CD14-positive monocyte (primary cell): ENCODE data around the gene KMT2D. TPM values are rescaled to one million over a fixed set of nuclear protein-coding genes. Genes with fewer than 3 reads are reported as not detected.

Experiments
- DNase-seq, 3 donors: peaks; one replicate each; pipeline ENCODE4 v3.0.0-alpha.2; 2011 to 2022
- H2AFZ ChIP-seq: 2 replicates; pipeline ENCODE4 v1.6.0; 2012; ENCODE audit warnings: mild to moderate bottlenecking, low read depth, low read length, inconsistent platforms; ENCODE audit not compliant: insufficient read depth, poor library complexity, severe bottlenecking
- H3K27ac ChIP-seq, 2 donors: 1 replicate in 1 of 2; 2 replicates in 1 of 2; pipeline ENCODE4 v1.5.1; 2012 to 2013; ENCODE audit warnings: low read length in 2 of 2, control low read depth in 1 of 2, inconsistent platforms in 1 of 2, low read depth in 1 of 2, mild to moderate bottlenecking in 1 of 2
- H3K27me3 ChIP-seq, 2 donors: one replicate each; pipeline versions ENCODE4 v1.6.0 to v1.6.1; 2011 to 2013; ENCODE audit warnings: low read length in 2 of 2; ENCODE audit not compliant: control insufficient read depth in 2 of 2, insufficient read depth in 2 of 2
- H3K36me3 ChIP-seq, 2 donors: replicated peaks in 1 of 2; 1 replicate in 1 of 2; 2 replicates in 1 of 2; pipeline versions ENCODE4 v1.5.1 to v1.6.1; 2012 to 2013; ENCODE audit warnings: low read length in 2 of 2, control low read depth in 1 of 2, inconsistent platforms in 1 of 2, mild to moderate bottlenecking in 1 of 2; ENCODE audit not compliant: insufficient read depth in 2 of 2, control insufficient read depth in 1 of 2
- H3K4me1 ChIP-seq, 2 donors: 1 replicate in 1 of 2; 2 replicates in 1 of 2; pipeline versions ENCODE4 v1.5.1 to v1.6.1; 2012 to 2013; ENCODE audit warnings: low read length in 2 of 2, control low read depth in 1 of 2, inconsistent platforms in 1 of 2, mild to moderate bottlenecking in 1 of 2, moderate library complexity in 1 of 2; ENCODE audit not compliant: insufficient read depth in 2 of 2, control insufficient read depth in 1 of 2
- H3K4me2 ChIP-seq: replicated peaks from 2 replicates; pipeline ENCODE3; 2012; ENCODE audit warnings: low read length, moderate library complexity, mild to moderate bottlenecking; ENCODE audit not compliant: poor library complexity, severe bottlenecking; ENCODE audit errors: extremely low read depth
- H3K4me3 ChIP-seq, 3 experiments: fragments of 200-600 bp in 1 of 3; sonication (generic) in 1 of 3; replicated peaks in 1 of 3; 1 replicate in 2 of 3; 2 replicates in 1 of 3; pipeline ENCODE4 v1.5.1; 2011 to 2013; ENCODE audit warnings: low read length in 3 of 3, mild to moderate bottlenecking in 3 of 3, control low read depth in 2 of 3, low read depth in 2 of 3, inconsistent platforms in 1 of 3, moderate library complexity in 1 of 3
- H3K79me2 ChIP-seq: 2 replicates; pipeline ENCODE4 v1.6.0; 2012; ENCODE audit warnings: mild to moderate bottlenecking, control low read depth, inconsistent platforms, low read length, moderate library complexity; ENCODE audit not compliant: insufficient read depth
- H3K9ac ChIP-seq: 2 replicates; pipeline ENCODE4 v1.6.0; 2017; ENCODE audit warnings: low read length, mild to moderate bottlenecking; ENCODE audit not compliant: insufficient read depth, poor library complexity, severe bottlenecking
- H3K9me3 ChIP-seq, 2 donors: replicated peaks in 1 of 2; 1 replicate in 1 of 2; 2 replicates in 1 of 2; pipeline versions ENCODE4 v1.5.1 to v1.6.1; 2012 to 2013; ENCODE audit warnings: low read length in 2 of 2, control low read depth in 1 of 2; ENCODE audit not compliant: control insufficient read depth in 1 of 2, insufficient read depth in 1 of 2
- H4K20me1 ChIP-seq: 2 replicates; pipeline ENCODE4 v1.6.0; 2012; ENCODE audit warnings: mild to moderate bottlenecking, low read length, control low read depth, moderate library complexity; ENCODE audit not compliant: insufficient read depth
- H3K27ac Mint-ChIP-seq, 7 donors: one replicate each; pipeline ENCODE4 v1.8.0; 2020; ENCODE audit warnings: mild to moderate bottlenecking in 7 of 7, mixed read lengths in 7 of 7, moderate library complexity in 6 of 7, inconsistent platforms in 2 of 7
- H3K27me3 Mint-ChIP-seq, 3 donors: one replicate each; pipeline ENCODE4 v1.8.0; 2021 to 2022; ENCODE audit warnings: low read depth in 3 of 3, mild to moderate bottlenecking in 3 of 3, mixed read lengths in 3 of 3, moderate library complexity in 3 of 3, inconsistent platforms in 1 of 3
- H3K36me3 Mint-ChIP-seq, 2 donors: one replicate each; pipeline ENCODE4 v1.8.0; 2020; ENCODE audit warnings: mixed read lengths in 2 of 2, inconsistent platforms in 1 of 2, mild to moderate bottlenecking in 1 of 2
- H3K4me1 Mint-ChIP-seq: one replicate; pipeline ENCODE4 v1.8.0; 2020; ENCODE audit warnings: mild to moderate bottlenecking, mixed read lengths
- H3K4me3 Mint-ChIP-seq, 2 donors: one replicate each; pipeline ENCODE4 v1.8.0; 2020; ENCODE audit warnings: mild to moderate bottlenecking in 2 of 2, mixed read lengths in 2 of 2, moderate library complexity in 1 of 2
- H3K9me3 Mint-ChIP-seq, 7 donors: one replicate each; pipeline ENCODE4 v1.8.0; 2020 to 2022; ENCODE audit warnings: mixed read lengths in 7 of 7, mild to moderate bottlenecking in 6 of 7, moderate library complexity in 6 of 7, inconsistent platforms in 2 of 7
- WGBS: methylation state at CpG from one replicate; pipeline ENCODE4 v1.1.5; 2013; ENCODE audit warnings: missing lambda C conversion rate; ENCODE audit not compliant: insufficient coverage; 5-methylcytosine and 5-hydroxymethylcytosine counted together
- intact Hi-C, 2 donors: fragments of 100-400 bp; cut with micrococcal nuclease; formaldehyde crosslinking; loops; one replicate each; pipeline versions ENCODE4 v1.15.0 to v1.15.1; 2023
- polyA plus RNA-seq, 3 donors: library from polyadenylated mRNA; depleted of rRNA in 1 of 3; unstranded in 2 of 3; stranded (reverse) in 1 of 3; fragments of 300-500 nt in 2 of 3; fragments of >200 nt in 1 of 3; fragmentation: Illumina TruSeq in 2 of 3; gene quantifications; 1 replicate in 2 of 3; 2 replicates in 1 of 3; pipeline ENCODE4 v1.2.3, GENCODE V29; 2012 to 2021
- TF ChIP-seq, protein P1 (sequence below): fragments of 200-600 bp; IDR thresholded peaks from one replicate; pipeline ENCODE4 v1.8.0; 2022; ENCODE audit warnings: antibody characterized with exemption, mild to moderate bottlenecking

The KMT2D gene
- polyA plus RNA-seq, 3 donors: 1.2 to 66.9 (median 2.7) TPM

DNA sequence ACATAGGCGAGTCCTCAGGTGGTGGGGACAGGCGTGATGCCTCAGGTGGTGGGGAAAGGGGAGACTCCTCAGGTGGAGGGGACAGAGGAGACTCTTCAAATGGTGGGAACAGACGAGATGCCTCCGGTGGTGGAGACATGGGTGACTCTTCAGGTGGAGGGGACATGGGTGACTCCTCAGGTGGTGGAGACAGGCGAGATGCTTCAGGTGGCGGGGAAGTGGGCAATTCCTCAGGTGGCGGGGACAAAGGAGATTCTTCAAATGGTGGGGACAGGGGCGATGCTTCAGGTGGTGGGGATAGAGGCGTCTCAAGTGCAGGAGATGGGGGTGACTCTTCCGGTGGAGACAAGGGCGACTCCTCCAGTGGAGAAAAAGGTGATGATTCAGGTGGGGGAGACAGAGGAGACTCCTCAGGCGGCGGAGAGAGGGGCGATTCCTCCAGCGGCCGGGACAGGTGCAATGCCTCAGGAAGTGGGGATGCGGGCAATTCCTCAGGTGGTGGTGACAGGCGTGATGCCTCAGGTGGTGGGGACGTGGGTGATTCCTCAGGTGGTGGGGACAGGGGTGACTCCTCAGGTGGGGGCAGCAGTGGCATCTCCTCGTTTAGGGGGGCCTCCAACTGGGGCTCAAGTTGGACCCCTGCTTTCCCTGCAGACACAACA is 8.7 kb downstream of the KMT2D start:
- no peaks in the 10 kb centered on the region for H3K9me3 Mint-ChIP-seq
- H3K79me2 ChIP-seq: peaks cover 69% of the 10 kb centered on the region
- H3K27me3 Mint-ChIP-seq: peaks cover 0 to 3% (median 0%) of the 10 kb centered on the region in 3 donors
- H3K9me3 ChIP-seq: no peaks in the 10 kb centered on the region
- DNase-seq: no peak
- TF ChIP-seq, protein P1, sequence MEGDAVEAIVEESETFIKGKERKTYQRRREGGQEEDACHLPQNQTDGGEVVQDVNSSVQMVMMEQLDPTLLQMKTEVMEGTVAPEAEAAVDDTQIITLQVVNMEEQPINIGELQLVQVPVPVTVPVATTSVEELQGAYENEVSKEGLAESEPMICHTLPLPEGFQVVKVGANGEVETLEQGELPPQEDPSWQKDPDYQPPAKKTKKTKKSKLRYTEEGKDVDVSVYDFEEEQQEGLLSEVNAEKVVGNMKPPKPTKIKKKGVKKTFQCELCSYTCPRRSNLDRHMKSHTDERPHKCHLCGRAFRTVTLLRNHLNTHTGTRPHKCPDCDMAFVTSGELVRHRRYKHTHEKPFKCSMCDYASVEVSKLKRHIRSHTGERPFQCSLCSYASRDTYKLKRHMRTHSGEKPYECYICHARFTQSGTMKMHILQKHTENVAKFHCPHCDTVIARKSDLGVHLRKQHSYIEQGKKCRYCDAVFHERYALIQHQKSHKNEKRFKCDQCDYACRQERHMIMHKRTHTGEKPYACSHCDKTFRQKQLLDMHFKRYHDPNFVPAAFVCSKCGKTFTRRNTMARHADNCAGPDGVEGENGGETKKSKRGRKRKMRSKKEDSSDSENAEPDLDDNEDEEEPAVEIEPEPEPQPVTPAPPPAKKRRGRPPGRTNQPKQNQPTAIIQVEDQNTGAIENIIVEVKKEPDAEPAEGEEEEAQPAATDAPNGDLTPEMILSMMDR: no peak
- peak overlapping the region in 2 of 7 donors; percentile 0 to 68 for H3K27ac Mint-ChIP-seq
- no peaks in the 10 kb centered on the region for H3K27me3 ChIP-seq
- H3K4me3 Mint-ChIP-seq: no peak overlapping the region
- H3K36me3 Mint-ChIP-seq: peaks cover 80 to 89% of the 10 kb centered on the region in 2 donors
- over 99% methylated on average over 18 of the region's 20 CpGs for WGBS
- intact Hi-C loops: no loop called here
- H3K9ac ChIP-seq: no peak overlapping the region
- H3K36me3 ChIP-seq: peaks cover 80 to 85% of the 10 kb centered on the region in 2 donors
- H3K4me1 Mint-ChIP-seq: peaks cover 23% of the 10 kb centered on the region
- H4K20me1 ChIP-seq: peaks cover 98% of the 10 kb centered on the region
- H3K4me1 ChIP-seq: peaks cover 16 to 17% of the 10 kb centered on the region in 2 donors
- no peak overlapping the region for H2AFZ ChIP-seq
- no peak overlapping the region for H3K4me3 ChIP-seq
- no peak overlapping the region for H3K27ac ChIP-seq
- H3K4me2 ChIP-seq: no peak overlapping the region

DNA sequence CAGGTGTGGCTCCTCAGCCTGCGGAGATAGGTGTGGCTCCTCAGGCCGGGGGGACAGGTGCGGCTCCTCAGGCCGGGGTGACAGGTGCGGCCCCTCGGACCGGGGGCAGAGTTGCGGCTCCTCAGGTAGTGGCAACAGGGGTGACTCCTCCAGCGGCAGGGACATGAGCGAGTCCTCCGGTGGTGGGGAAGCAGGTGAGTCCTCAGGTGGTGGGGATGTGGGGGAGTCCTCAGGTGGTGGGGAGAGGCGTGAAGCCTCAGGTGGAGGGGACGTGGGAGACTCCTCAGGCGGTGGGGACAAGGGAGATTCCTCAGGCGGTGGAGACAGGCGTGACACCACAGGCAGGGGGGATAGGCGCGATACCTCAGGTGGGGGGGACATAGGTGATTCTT is 9.2 kb downstream of the KMT2D start:
- H3K4me3 ChIP-seq: no peak overlapping the region
- peaks cover 10 to 12% of the 10 kb centered on the region in 2 donors for H3K4me1 ChIP-seq
- H3K4me3 Mint-ChIP-seq: no peak overlapping the region
- intact Hi-C loops: no loop called here
- H3K27ac ChIP-seq: no peak overlapping the region
- no peaks in the 10 kb centered on the region for H3K27me3 ChIP-seq
- no peak overlapping the region for H2AFZ ChIP-seq
- no peak overlapping the region for H3K4me2 ChIP-seq
- H4K20me1 ChIP-seq: peaks cover 98% of the 10 kb centered on the region
- DNase-seq: no peak
- H3K4me1 Mint-ChIP-seq: peaks cover 18% of the 10 kb centered on the region
- peaks cover 0 to 3% (median 0%) of the 10 kb centered on the region in 3 donors for H3K27me3 Mint-ChIP-seq
- H3K9ac ChIP-seq: no peak overlapping the region
- H3K36me3 ChIP-seq: peaks cover 86 to 90% of the 10 kb centered on the region in 2 donors
- peaks cover 64% of the 10 kb centered on the region for H3K79me2 ChIP-seq
- WGBS: over 99% methylated on average over 17 of the region's 18 CpGs
- H3K27ac Mint-ChIP-seq: peak overlapping the region in 1 of 7 donors; percentile 38
- H3K36me3 Mint-ChIP-seq: peaks cover 85 to 95% of the 10 kb centered on the region in 2 donors
- TF ChIP-seq, protein P1: no peak
- H3K9me3 Mint-ChIP-seq: no peaks in the 10 kb centered on the region
- H3K9me3 ChIP-seq: no peaks in the 10 kb centered on the region
